Large intestine (tissue), 3 donors: ENCODE results near the gene CNFN. TPM values are rescaled to one million over a fixed set of nuclear protein-coding genes. Genes with fewer than 3 reads are reported as not detected.
A peak's percentile ranks its signal among the peaks of the same experiment; 100 is the strongest.

Experiments used
- DNase-seq, 2 donors: peaks; one replicate each; pipeline versions ENCODE4 v3.0.0 to v3.0.0-alpha.2; 2013
- H3K27ac ChIP-seq: one replicate; pipeline ENCODE4 v1.5.1; 2013; ENCODE audit warnings: low read length
- H3K27me3 ChIP-seq: 2 replicates; pipeline ENCODE4 v1.6.1; 2013; ENCODE audit warnings: low read length; ENCODE audit not compliant: control insufficient read depth, insufficient read depth
- H3K36me3 ChIP-seq: 2 replicates; pipeline ENCODE4 v1.6.1; 2013; ENCODE audit warnings: low read length; ENCODE audit not compliant: control insufficient read depth, insufficient read depth
- H3K4me1 ChIP-seq: one replicate; pipeline ENCODE4 v1.6.1; 2013; ENCODE audit warnings: low read length; ENCODE audit not compliant: control insufficient read depth, insufficient read depth
- H3K4me3 ChIP-seq: one replicate; pipeline ENCODE4 v1.5.1; 2013; ENCODE audit warnings: low read length
- H3K9me3 ChIP-seq: one replicate; pipeline ENCODE4 v1.6.1; 2013; ENCODE audit warnings: mild to moderate bottlenecking, low read depth, low read length, moderate library complexity; ENCODE audit not compliant: control insufficient read depth
- WGBS: methylation state at CpG from one replicate; pipeline ENCODE4 v1.1.5; 2013; ENCODE audit warnings: low lambda C conversion rate; ENCODE audit not compliant: insufficient coverage; 5-methylcytosine and 5-hydroxymethylcytosine counted together
- polyA plus RNA-seq: library from polyadenylated mRNA; unstranded; fragments of 120-200 nt; gene quantifications from one replicate; pipeline ENCODE4 v1.2.1, GENCODE V29; 2013

The CNFN gene
- polyA plus RNA-seq, 1 donor: 13.5 TPM

DNA sequence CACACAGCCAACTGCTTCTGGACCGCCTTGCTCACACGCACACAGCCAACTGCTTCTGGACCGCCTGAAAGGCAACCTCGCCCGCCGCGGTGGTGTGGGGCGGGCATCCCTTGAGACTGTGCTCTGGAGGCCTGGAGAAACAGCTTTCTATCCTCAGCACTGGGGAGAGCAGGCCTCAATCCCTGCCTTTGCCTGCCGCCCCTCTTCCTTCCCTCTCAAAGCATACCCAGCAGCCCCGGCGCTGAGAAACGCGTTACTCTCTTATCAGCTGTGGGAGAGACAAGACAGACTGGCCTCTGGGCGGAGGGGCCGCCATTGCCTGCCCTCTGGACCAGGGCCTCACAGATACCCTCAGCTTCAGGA, 34.2 kb upstream of the CNFN start:
- DNase-seq: no peak
- H3K4me3 ChIP-seq: peak overlapping the region; percentile 70
- H3K36me3 ChIP-seq: peaks cover 2% of the 10 kb centered on the region
- H3K4me1 ChIP-seq: peaks cover 39% of the 10 kb centered on the region
- no CpG with 5 or more reads among the region's 15 CpGs for WGBS
- H3K27ac ChIP-seq: peak overlapping the region; percentile 70
- no peaks in the 10 kb centered on the region for H3K27me3 ChIP-seq
- H3K9me3 ChIP-seq: peaks cover 7% of the 10 kb centered on the region

DNA sequence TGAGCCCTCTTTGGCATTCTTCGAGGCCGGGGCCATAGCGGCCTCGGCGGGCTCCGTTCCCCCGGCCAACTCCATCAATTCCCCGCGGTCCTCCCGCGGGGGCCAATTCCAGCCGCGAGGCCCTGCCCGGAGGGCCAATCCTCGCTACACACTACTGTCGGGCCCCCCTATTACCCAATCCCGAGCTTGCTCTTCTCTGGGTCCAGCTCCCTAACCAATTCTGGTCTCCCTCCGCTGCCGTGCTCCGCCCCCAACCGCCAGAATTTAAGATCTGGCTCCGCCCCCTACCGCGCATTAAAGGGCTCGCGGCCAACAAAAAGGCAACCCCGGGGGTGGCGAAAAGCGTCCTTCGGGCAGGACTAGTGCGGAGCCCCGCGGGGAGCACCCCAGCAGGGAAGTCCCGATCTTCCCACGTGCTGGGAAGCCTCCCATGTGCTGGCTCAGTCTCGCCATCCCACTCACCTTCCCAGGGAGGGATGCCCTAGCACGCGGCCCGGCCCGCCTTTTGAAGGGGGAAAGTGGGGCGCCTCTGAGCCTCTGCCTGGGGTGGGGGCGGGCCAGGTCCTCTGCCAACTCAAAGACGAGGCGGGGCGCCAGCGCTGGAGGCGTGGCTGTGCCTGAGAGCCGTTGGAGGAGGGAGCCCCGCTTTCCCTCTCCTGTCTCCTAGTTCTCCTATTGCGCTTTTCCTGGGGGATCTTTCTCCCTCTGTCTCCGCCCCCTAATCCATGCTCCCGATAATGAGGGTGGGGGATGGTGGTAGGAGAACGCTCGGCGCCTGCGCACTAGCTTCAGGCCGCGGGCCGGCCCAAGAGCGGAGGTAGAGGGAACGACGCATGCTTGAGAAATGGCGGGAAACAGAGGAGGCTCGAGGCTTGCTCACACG, 33.6 kb upstream of the CNFN start:
- peak; percentile 91 to 96 for DNase-seq
- peaks cover 38% of the 10 kb centered on the region for H3K4me1 ChIP-seq
- WGBS: no CpG with 5 or more reads among the region's 65 CpGs

GRCh38 chr19:42422901-42423461, 32.9 kb upstream of the CNFN start:
- WGBS: no CpG with 5 or more reads among the region's 38 CpGs
- H3K9me3 ChIP-seq: peaks cover 7% of the 10 kb centered on the region
- H3K27ac ChIP-seq: peak overlapping the region; percentile 70
- H3K27me3 ChIP-seq: no peaks in the 10 kb centered on the region
- H3K4me3 ChIP-seq: peak overlapping the region; percentile 70
- peaks cover 4% of the 10 kb centered on the region for H3K36me3 ChIP-seq
- H3K4me1 ChIP-seq: peaks cover 35% of the 10 kb centered on the region
- peak; percentile 66 to 84 for DNase-seq

More for the DNA sequence above, 33.6 kb upstream of the CNFN start:
- Histone ChIP-seq H3K9me3 (peaks cover 7% of the 10 kb centered on the region), H3K36me3 (peaks cover 2% of the 10 kb centered on the region), H3K27ac (peak overlapping the region; percentile 70), H3K4me3 (peak overlapping the region; percentile 70), H3K27me3 (no peaks in the 10 kb centered on the region)

DNA sequence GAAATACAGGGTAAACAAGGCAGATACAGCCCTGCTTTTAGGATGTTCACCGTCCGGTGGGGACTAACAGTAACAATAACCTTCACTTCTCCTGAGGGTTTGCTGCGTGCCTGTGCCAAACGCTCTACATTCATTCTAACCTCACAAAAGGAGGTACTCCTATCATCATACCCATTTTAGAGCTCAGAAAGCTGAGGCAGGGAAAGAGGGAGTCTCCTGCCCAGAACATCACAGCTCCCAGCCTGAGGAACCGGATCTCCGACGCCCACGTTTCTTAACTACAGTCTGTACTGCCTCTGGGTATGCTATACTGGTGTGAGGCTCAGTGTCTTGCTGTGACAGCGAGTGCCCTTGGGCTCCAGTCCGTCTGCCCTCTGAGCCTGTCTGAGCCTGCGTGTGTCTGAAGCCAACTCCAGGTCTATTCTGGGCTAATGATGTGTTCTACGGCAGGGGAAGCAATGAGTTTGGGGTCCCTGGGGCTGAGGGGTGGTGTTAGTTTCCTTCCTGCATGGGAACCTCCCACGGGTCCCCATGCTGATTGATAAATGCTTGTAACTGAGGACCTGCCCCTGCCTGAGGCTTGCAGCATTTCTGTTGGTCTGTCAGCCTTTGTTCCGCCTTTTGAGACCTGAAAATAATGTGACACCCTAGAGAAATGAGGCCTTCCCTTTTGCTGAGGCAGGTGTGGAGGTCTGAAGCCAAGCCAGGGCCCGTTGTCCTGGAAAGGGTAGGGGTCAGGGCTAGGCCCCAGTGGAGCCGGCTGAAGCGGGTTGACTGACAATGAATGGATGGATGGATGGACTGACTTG, 32.2 kb upstream of the CNFN start:
- Histone ChIP-seq H3K4me3 (peak overlapping the region; percentile 70), H3K4me1 (peaks cover 35% of the 10 kb centered on the region), H3K36me3 (peaks cover 7% of the 10 kb centered on the region), H3K27me3 (no peaks in the 10 kb centered on the region), H3K27ac (peak overlapping the region; percentile 70), H3K9me3 (peaks cover 7% of the 10 kb centered on the region)
- no peak for DNase-seq
- no CpG with 5 or more reads among the region's 17 CpGs for WGBS

DNA sequence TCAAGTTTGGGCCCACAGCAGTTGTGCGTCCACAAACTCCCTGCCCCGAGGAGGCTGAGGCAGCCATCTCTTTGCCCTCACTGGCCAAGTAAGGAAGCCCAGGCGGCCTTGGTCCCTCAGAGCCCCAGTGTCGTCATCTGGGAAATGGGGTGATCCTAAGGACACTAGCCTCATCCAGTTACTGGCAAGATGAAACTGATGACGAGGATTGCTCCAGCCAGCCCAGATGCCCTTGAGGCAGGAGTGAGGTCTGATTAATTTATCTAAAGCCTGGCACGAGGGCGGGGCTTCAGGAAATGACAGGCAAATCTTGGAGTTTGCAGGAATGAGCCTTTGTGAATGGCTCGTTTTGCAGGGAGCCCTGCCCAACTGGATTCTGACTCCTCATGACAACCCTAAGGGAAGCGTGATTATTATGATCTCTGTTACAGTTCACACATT, 31.5 kb upstream of the CNFN start:
- WGBS: no CpG with 5 or more reads among the region's 9 CpGs
- H3K9me3 ChIP-seq: peaks cover 7% of the 10 kb centered on the region
- no peak overlapping the region for H3K4me3 ChIP-seq
- no peak overlapping the region for H3K27ac ChIP-seq
- H3K27me3 ChIP-seq: no peaks in the 10 kb centered on the region
- peaks cover 35% of the 10 kb centered on the region for H3K4me1 ChIP-seq
- DNase-seq: no peak
- H3K36me3 ChIP-seq: peaks cover 8% of the 10 kb centered on the region

DNA sequence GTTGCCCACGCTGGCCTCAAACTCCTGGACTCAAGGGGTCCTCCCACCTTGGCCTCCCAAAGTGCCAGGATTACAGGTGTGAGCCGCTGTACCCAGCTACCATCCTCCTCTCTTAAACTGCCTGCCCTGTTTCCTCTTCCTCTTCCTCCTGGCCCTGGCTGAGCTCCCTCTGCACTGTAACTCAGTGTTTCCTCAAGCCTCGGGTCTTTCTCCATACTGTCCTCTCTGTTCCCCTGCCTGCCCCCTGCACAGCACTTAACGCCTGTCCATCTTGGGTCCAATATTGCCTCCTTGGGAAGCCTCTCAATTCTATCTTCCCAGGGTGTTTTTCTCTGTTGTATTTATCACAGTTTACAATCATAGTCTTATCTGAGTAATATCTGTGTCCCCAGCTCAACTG, 31.0 kb upstream of the CNFN start:
- no peak overlapping the region for H3K4me3 ChIP-seq
- no peak for DNase-seq
- H3K27me3 ChIP-seq: no peaks in the 10 kb centered on the region
- no peak overlapping the region for H3K27ac ChIP-seq
- WGBS: 83% methylated on average over 1 of the region's 4 CpGs
- peaks cover 35% of the 10 kb centered on the region for H3K4me1 ChIP-seq
- peaks cover 8% of the 10 kb centered on the region for H3K36me3 ChIP-seq
- peaks cover 7% of the 10 kb centered on the region for H3K9me3 ChIP-seq

GRCh38 chr19:42420055-42420544, 30.0 kb upstream of the CNFN start:
- H3K4me1 ChIP-seq: peaks cover 33% of the 10 kb centered on the region
- peak; percentile 52 to 58 for DNase-seq
- H3K27ac ChIP-seq: no peak overlapping the region
- no peaks in the 10 kb centered on the region for H3K27me3 ChIP-seq
- WGBS: no CpG with 5 or more reads among the region's 10 CpGs
- H3K4me3 ChIP-seq: no peak overlapping the region
- H3K36me3 ChIP-seq: peaks cover 9% of the 10 kb centered on the region
- H3K9me3 ChIP-seq: peaks cover 7% of the 10 kb centered on the region

DNA sequence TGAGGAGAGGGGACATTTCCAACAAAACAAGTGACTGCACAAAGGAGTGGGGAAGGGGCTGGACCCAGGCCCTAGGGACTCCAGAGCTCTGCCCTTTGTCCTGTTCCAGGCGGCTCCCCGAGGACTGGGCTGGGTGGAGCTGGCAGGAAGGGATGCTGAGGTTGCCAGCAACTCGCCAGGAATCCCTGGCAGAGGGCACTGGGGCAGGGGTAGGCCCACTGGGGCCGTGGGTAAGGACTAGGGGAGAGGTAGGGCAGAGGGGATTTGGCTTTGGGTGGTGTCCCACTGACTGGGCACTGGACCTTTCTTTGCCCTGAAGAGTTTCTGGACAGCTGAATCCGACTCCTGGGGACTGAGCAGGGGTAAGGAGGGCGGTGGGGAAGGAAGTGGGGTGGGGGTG, 29.2 kb upstream of the CNFN start:
- Histone ChIP-seq H3K4me1 (peaks cover 26% of the 10 kb centered on the region), H3K9me3 (peaks cover 6% of the 10 kb centered on the region), H3K4me3 (no peak overlapping the region), H3K27ac (no peak overlapping the region), H3K27me3 (no peaks in the 10 kb centered on the region), H3K36me3 (peaks cover 11% of the 10 kb centered on the region)
- WGBS: no CpG with 5 or more reads among the region's 6 CpGs
- DNase-seq: no peak

DNA sequence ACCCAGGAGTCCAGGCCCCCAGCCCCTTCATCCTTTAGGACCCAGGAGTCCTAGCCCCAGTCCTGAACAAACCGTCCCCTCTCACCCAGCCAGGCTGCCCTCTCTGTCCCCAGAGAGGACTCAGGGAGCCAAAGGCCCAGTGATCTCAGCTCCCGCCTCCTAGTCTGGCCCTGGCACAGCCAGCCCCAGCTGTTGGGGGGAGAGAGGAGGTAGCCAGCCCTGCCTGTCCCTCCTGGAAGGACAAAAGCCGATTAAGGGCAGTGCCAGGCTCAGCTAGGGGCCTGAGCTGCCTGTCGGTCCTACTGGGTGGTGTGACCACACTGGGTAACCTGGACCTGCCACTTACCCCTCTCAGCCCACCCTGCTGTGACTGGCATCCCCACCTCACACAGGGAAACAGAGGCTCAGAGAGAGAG, 22.6 kb upstream of the CNFN start:
- Histone ChIP-seq H3K9me3 (no peaks in the 10 kb centered on the region), H3K27ac (no peak overlapping the region), H3K4me1 (peaks cover 4% of the 10 kb centered on the region), H3K36me3 (peaks cover 26% of the 10 kb centered on the region), H3K27me3 (no peaks in the 10 kb centered on the region), H3K4me3 (no peak overlapping the region)
- no CpG with 5 or more reads among the region's 4 CpGs for WGBS
- no peak for DNase-seq

DNA sequence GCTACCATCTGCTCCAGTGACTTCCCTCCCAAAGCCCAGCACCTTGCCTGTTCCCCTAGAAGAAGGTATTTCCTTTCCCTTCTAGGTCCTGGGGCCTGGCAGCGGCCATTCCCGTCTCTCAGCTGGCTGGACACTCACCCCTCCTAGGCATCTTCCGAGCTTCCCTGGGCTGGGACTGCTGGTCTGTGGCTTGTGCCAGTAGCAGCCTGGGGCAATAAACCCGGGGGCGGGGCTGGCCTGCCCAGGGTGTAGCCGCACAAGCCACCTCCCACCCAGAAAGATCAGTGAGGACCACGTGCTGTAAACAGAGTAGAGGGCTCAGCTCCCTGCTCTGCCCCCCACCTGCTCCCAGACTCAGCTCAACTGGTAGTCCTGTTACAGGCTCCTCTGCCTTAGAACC, 22.1 kb upstream of the CNFN start:
- no peak for DNase-seq
- no CpG with 5 or more reads among the region's 7 CpGs for WGBS

More for the DNA sequence above, 22.1 kb upstream of the CNFN start:
- Histone ChIP-seq H3K27me3 (no peaks in the 10 kb centered on the region), H3K4me3 (no peak overlapping the region), H3K36me3 (peaks cover 27% of the 10 kb centered on the region), H3K4me1 (peaks cover 4% of the 10 kb centered on the region), H3K27ac (no peak overlapping the region), H3K9me3 (no peaks in the 10 kb centered on the region)
